Islet precursor cell (in vitro differentiated cells): ENCODE data around the gene TOM1L2.
A peak's percentile ranks its signal among the peaks of the same experiment; 100 is the strongest.

Experiments used
- DNase-seq: peaks from one replicate; pipeline ENCODE4 v3.0.0-alpha.2; 2018

The TOM1L2 gene

DNA sequence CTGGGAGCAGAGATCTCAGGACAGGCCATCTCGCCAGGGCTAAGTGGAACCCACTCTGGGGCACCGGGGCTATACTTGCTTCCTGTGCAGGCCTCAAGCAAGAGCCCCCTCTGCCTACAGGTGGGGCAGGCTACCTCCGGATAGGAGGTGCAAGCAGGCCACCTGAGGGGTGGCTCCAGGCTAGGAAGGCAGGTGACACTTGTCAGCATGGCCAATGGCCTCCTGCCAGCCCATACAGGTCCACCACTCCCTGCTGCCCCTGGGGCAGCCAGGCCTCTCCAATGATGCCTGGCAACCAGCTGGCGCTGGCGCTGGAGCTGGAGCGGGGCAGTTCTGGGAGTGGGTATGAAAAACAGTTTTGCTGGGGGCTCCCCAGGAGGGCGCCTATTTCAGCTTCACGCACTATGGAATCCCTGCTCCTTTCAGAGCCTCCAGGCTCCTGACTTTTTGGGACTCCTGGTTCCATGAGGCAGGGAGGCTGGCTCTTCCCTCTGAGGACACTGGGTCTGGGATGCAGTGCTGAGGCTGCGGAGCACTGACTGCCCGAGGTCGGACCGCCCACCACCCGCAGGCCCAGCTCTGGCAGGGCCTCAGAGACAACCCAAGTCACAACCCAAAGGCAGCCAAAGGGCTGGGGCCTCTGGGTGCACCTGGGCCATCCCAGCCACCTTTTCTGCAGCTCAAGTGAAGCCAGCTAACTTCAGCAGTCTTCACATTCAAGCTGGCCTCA is 127.0 kb downstream of the TOM1L2 start:
- DNase-seq = no peak

DNA sequence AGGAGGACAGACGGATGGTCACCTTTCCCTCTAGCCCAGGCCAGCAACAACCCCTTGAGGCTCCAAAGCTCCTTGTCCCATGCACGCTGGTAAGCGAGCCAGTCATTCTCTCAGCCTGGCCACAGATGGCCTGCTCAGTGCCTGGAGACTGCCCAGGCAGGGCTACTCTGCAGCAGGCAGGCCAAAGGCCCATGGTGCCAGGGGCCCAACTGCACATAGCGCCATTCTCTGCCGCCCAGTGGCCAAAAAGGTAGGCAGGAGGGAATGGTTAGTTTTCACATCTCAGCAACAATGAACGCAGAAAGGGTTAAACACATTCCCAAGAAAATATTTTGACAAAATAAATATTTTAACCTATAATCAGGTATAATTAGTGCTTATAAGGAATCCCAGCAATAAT is 127.7 kb downstream of the TOM1L2 start:
- no peak for DNase-seq

DNA sequence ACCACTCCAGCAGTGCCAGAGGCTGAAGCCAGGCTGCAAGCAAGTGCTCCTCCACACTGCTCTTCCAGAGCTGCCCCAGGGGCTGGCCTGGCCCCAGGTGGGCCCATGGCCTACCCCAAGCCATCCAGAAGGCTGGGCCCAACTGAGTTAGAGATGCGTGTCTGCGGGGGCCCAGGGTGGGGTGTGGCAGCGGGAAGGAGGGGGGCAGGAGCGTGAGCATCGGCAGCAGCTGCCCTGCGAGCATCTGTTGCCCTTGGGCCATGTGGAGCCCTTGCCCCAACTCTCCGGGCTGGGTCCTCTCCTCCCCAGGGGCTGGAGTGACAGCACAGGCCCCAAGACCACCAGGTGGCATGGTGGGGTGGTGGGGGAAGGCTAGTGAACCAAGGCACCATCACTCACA is 128.1 kb downstream of the TOM1L2 start:
- DNase-seq = peak; percentile 56

DNA sequence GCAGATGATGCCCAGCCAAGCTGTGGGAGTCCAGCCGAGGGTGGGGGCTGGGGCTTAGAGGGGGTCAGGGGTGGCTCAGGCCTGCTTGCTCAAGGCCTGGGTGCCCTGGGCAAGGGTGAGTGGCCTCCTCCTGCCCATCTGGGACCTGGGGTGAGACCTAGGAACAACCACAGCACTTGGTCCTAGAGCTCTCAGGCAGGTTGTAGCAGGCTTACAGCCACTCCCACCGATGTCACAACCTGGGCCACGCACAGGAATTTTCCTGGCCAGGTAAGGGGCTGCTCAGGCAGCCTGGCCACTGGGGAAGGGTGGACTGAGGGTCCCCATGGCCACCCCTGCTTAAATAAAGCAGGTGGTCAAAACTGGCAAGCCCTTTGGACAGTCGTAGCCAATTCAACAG is 129.1 kb downstream of the TOM1L2 start:
- DNase-seq = peak; percentile 57

DNA sequence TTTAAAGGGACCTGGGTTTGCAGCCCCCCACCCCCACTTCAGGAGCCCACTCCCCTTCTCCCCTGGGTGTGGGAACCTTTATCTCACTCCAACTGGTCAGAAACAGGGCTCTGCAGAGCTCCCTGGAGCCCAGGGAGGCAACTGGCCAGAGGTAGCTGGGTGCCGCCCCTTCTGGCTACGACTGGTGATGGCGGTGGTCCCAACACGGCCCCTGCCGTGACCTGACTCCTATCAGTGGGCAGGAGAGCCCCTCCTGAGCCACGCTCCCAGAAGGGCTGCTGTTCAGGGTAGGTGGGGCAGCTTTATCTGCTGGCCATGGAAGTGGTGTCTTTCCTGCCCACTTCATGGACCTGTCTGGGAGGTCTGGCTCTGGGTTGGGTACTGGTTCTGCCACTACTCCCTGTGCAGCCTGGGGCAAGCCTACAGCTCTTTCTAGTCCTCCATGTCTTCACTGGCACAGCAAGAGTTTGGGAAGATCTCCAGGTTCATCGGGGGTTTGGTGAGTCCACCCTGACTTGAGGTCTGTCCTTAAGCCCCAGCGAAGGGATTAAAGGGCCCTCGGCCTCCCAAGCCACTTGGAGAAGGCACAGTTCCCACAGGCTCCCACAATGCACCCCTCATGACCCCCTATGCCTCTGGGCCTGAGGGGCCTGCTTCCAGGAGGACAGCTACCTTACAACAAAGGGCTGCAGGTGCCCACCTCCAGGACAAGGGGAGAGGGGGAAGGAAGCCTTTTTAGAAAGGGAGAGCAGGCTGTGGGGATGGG is 129.9 kb downstream of the TOM1L2 start:
- no peak for DNase-seq

DNA sequence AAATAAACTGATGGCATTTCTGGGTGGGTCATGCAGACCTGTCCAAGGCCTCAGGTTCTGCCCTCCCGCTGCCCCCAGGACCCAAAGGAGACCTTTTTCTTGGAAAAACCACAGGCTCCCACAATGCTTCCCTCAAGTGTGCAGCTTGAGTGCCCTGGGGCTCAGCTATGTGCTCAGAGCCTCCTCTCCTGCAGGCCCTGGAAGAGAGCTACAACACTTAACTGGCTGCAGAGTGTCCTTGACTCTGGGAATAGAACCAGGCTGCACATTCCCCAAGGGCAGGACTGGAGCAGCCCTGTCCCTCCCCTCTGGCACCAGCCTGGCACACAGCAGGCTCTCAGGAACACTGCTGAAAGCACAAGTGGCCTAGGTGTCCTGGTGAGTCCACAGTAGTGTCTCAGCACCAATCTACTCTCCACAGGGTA is 130.6 kb downstream of the TOM1L2 start:
- DNase-seq = peak; percentile 87

DNA sequence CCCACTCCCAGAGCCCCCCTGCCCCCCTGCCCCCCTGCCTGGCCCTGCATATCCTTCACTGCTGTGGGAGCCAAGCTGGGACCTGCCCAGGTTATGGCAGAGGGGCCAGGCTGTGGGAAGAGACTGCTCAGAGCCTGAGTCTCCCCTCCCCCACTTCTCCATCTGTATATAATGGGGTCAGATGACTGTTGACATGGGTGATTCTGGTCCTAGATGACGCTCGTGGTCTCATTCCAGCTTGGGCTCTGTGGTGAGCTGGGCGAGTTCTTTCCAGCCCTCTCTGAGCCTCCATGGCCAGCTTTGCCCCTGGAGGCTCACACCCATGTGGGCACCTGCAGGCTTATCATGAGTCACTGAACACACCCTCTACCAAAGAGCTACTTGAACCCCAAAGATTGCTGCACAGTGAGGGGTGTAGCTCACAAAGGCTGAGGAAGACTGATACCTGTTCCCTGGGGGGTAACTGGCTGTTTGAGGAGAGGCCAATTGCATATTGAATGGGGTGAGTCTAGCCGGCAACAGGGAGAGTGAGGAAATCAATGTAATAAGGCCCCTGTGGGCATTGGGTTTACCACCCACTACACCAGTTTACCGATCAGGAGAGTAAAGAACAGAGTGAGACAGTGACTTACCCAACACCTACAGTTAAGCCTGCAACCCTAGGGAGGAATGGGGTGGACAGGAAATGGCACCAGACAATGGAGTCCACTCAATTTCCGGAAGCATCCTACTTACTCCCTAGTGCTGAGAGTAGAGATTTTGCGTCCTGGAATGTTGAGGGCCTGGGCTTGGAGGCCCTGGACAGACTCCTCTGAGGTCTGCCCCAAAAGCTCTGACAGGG is 131.2 kb downstream of the TOM1L2 start:
- DNase-seq = peak; percentile 78

DNA sequence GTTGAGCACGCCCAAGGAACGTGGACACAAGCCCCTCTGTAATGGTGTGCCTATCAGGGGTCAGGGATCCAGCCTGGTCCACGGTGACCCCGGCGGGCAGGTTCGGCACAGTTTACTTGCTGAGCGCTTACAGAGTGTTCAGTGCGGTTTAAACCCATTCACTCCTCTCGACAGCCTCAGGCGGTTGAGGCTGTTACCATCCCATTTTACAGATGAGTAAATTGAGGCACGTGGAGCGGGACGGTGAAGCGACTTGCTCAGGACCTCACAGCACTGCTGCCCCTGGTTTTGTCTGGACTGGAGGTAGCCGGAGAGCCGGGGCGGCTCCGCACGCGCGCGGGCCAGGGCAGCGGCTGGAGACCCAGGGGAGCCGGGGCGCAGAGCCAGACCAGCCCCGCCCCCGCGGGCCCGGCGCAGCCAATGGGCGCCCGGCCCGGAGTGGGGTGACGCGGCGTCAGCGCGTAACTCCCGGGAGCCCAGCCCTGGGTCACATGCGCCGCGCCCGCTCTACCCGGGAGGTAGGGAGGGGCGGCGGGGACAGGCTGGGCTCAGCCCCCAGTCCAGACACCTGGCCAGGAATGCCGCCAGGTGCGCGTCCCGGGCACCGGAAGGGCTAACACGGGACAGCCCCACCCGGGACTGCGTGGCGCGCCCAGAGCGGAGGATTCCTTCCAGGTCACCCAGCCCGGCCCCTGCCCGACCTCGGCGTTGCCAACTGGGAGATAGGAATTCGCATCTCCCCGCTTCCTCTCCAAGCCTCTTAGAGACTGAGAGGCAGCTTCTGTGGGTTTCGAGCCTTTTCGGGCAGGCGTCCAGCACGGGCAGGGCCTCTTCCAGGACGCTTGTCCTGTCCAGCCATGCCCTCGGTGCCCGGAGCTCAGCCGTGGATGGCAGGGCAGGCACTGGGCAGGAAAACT is 132.2 kb downstream of the TOM1L2 start:
- peak; percentile 99 for DNase-seq

DNA sequence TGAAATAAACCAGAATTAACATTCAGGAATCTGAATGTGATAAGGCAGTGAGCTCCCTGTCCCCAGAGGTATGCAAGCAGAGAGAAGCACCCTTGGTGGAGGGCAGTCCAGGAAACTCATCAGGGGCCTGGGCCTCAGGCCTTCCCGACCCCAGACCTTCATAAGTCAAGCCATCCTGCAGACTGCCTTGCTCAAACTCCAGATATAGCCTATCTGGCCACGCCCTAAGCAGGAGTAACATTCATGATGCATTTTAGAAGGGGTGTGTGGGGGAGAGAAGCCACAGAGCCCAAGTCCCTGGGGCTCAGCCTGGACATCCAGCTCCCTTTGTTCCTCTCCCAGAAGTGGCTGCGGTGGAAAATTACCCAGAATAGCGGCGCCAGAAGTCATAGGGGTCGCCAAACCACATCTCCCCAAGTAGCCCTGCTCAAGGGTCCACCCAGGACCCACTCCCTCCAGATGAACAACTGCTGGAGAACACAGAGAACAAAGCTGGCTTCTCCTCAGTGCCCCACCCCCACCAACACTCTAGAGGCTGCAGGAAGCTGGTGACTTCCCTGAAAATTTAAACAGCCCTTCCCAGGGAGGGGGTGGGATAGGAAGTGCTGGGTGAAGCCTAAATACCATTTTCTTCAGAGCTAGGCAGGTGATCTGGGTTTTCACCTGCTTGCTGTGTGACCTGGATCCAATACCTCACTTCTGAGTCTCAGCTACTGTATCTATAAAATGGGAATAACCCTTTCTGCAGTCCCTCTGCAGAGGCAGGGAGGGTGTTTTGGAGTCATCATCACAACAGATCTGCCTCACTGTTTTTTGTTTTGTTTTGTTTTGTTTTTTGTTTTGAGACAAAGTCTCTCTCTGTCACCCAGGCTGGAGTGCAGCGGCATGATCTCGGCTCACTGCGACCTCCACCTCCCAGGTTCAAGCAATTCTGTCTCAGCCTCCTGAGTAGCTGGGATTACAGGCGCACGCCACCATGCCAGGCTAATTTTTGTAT is 133.9 kb downstream of the TOM1L2 start:
- peak; percentile 96 for DNase-seq

DNA sequence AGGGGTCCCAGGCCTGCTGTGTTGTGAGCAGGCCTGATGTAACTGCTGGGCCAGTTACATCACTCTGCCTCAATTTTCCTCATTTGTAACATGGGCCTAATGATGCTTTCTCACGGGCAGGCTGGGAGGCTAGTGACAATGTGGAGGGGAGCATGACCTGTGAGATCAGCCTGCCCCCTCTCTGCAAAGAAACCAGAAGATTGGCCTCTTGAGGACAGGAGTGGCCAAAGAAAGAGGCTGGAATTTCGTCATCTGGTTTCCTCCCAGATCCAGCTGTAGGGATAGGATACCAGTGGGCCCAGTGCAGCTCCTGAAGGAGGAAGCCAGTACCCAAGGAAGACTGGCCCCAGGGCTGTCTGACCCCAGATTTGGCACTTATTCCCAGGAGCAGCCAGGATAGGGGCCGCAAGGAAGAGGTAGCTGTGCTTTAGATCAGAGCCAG is 134.8 kb downstream of the TOM1L2 start:
- DNase-seq = peak; percentile 94

DNA sequence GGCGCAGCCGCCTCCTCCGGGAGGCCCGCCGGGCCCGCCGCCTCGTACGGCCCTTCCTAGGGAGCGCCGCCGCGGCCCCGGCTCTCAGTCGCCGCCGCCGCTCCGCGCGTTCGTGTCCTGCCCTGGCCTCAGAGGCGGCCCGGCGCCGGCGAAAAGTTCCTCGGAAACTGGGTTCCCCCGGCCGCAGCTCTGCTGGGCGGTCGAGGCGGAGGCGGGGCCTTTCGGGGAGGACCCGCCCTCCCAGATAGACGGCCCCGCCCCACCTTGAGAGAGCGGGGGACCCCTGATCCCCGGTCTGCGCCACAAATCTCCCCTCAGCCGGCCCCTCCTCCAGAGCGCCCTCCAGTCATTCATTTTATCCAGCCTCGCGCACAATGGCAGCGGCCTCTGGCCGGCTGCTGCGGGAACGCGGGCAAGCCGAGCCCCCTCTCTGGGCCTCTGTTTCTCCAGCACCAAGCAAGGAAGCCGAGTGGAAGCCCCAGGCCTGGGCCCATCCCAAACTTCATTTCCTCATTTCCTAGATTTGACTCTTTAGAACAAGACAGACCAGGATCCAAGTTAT is 135.3 kb downstream of the TOM1L2 start, which contains the start of gene SREBF1:
SREBF1 (minus strand) TSS at position 169 of the 562 bp plus-strand sequence. CDS start 169 bp downstream, outside the sequence.
- DNase-seq = peak; percentile 80

DNA sequence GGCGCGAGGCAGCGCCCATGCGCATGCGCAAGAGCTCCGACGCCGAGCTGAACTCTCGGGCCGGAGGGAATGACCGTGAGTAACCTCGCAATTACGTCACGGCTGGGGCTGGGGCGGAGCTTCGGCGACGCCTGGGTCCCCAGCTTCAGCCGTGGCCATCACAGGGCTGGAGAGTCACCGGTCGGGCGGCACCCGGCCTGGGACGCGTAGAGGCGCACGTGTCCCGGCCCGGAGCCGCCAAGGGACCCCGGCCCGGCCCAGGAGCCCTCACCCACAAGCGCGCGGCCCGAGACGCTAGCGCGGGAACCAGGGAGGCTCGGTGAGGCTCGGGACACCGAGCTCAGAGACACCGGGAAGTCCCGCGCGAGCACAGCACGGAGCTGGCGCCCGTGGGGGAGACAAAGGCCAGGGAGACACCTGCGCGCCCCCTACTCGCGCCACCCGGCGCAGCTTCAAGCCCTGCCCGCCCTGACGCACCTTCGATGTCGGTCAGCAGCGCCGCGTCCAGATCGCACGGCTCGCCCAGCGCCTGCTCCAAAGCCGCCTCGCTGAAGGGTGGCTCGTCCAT is 135.9 kb downstream of the TOM1L2 start:
- peak; percentile 99 for DNase-seq

DNA sequence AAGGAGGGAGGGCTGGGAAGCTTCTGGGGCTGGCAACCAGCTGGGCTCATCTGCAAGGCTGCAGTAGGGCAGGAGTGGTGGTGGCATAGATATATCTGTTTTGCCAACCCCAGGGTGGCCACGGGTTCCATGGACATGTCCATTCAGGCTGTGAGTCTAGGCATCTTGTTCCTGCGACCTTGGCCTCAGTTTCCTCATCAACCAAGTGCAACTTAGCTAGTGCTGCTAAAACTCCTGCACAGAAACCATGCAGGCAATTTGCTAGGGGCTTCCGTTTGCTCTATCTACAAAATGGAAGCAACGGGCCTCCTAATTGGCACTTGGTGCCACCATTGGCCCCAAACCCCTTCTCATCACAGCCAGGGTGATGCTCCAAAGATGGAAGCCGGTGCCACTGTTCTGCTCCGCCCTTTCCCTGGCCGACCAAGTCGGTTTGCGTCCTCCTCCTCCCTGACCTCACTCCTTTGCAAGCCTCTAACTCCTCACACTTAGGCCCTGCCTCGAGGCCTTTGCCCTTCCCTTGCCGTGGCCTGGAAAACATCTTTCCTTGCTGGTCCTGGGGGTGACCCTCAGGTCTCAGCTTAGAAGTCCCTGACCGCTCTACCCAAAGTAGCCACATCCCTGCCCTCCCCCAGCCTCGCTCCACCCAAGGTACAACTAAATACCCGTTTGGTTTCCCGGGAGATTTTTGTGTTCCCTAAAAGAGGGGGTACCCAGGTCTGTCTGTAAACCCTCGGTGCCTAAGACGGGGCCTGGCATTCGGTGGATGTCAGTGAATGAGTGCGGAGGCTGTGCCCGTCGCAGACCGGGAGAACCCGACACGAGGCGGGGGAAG is 136.6 kb downstream of the TOM1L2 start:
- DNase-seq = no peak

DNA sequence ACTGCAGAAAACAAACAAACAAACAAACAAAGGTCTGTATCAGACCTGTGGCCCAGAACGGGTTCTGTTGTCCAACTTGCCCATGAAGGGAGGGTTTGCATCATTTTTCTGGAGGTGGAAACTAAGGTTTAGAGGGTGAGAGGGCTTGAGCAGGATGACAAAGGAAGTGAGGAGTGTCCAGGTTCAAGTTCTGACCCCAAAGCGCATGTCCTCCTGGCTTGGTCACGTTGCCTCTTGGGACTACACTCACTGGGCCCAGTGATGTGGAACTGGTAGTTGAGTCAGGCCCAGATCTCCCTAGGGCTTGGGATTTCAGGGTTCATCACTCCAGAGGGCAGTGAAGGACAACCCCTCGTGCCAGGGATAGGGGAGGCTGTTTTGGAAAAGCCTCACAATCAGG is 137.2 kb downstream of the TOM1L2 start:
- no peak for DNase-seq

DNA sequence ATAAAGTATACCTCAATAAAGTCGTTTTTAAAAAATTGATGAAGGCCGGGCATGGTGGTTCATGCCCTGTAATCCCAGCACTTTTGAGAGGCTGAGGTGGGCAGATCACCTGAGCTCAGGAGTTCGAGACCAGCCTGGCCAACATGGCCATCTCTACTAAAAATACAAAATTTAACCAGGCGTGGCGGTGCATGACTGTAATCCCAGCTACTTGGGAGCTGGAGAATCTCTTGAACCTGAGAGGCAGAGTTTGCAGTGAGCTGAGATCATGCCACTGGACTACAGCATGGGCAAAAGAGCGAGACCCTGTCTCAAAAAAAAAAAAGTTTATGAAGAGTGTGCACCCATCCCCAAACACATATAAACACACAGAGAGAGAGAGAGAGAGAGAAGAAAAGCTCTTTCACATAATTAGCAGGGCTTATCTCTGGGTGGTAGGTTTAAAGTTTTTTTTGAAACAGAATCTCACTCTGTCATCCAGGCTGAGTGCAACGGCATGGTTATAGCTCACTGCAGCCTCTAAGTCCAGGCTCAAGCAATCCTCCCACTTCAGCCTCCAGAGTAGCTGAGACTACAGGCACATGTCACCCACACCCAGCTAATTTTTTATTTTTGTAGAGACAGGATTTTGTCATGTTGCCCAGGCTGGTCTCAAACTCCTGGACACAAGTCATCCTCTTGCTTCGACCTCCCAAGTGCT is 138.4 kb downstream of the TOM1L2 start:
- no peak for DNase-seq

DNA sequence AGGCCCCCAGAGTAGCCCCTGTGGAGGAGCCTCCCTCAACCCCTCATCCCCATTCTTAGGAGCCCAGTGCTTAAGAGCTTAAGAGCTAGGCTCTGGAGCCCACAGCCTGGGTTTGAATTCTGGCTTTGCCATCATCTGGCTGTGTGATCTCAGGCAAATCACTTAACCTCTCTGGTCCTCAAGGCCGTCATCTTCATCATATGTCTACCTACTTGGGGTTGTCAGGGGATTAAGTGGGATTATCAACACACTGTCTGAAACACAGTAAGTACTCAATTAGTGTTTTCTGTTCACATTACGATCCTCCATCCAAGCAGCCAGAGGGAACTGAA is 140.2 kb downstream of the TOM1L2 start:
- no peak for DNase-seq

DNA sequence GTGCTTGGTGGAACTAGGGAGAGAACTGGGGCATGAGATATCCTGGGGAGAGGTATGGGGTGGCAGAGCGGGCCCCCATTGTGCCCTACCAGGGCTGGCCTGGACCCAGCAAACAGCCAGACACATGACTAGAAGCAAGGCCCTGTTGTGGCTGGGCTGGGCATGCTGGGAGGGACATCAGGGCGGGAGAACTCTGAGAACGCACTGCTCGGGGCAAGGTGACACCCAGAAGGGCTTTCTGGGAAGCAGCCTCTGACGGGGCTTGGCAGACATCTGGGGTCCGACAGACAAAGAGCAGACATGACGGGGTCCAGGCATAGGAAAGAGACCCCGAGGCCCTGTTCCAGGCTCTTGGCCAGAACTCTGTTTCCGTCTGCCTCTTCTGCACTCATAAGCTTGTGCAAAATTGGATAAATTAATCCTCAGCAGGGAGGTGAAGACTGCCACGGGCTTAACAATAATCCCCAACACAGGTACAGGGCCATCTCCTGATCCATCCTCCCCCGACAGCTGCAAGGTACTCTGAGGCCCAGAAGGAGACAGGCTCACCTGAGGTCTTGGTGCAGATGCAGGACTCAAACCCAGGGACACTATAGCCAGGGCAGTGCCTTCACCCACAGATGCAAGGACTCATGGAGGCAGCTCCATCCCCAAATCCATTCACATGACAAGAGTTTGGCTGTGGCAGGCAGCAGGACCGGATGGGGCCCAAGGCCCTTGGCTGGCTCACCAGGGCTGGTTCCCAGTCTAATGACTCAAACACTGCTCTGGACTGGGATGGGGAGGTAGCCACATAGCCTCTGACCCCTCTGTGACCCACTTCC is 140.8 kb downstream of the TOM1L2 start:
- DNase-seq = no peak

DNA sequence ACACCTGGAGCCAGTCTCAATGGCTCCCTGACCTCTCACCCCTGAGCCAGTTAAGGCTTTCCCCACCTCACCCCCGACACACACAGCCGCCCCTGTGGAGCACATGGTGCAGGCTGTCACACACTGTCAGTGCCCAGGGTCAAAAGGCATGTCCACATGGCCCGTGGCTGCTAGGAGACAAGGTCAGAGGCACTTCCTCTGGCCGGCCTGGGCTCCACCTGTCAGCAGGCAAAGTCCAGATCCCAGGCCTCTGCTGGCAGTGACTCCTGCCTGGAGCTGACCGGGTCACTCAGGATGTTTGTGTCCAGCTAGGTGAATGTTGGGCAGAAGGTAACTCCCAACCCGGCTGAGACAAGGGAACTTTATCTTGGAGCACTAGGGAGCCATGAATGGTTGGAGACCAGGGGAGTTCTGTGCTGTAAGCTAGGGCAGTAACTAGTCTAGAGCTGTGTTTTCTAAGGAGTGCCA is 141.4 kb downstream of the TOM1L2 start:
- no peak for DNase-seq
